Panc1 (cell line): ENCODE results near the gene HLA-E. TPM values are rescaled to one million over a fixed set of nuclear protein-coding genes. Genes with fewer than 3 reads are reported as not detected.
A peak's percentile ranks its signal among the peaks of the same experiment; 100 is the strongest.
"Not testable (repeated sequence)": the region's sequence is repeated elsewhere in the genome, so short reads cannot be mapped to it uniquely, and the experiment has no call there.

ENCODE experiments used
- ATAC-seq: fragments of 200-7000 bp; cut with Tn5 transposase; 2 replicates; pipeline ENCODE4 v1.9.1; 2020; ENCODE audit warnings: mild to moderate bottlenecking, moderate library complexity
- BruUV-seq: library from RNA; stranded (reverse); fragments of 400-500 nt; replicated peaks from 2 replicates; lab custom pipeline; 2021; lab: Mats Ljungman, UMichigan
- CTCF ChIA-PET: fragments of 300-600 bp; sonication (Branson Sonifier 250); formaldehyde crosslinking; loops from one replicate; lab custom pipeline; 2022; ENCODE audit warnings: antibody characterized with exemption; lab: Charles Lee
- POLR2A ChIA-PET: fragments of 300-600 bp; sonication (Branson Sonifier 250); formaldehyde crosslinking; loops from one replicate; lab custom pipeline; 2022; ENCODE audit warnings: antibody characterized with exemption; lab: Charles Lee
- DNase-seq: peaks from one replicate; pipeline ENCODE4 v3.0.0-alpha.2; 2010; ENCODE audit warnings: low read depth, low spot score
- H3K27ac ChIP-seq: 2 replicates; pipeline ENCODE4 v1.5.1; 2011; ENCODE audit warnings: mild to moderate bottlenecking, low read length, inconsistent platforms
- H3K27me3 ChIP-seq: fragments of 200-500 bp; sonication (Bioruptor generic); 2 replicates; pipeline ENCODE4 v1.6.0; 2014; ENCODE audit warnings: low read length, inconsistent platforms; ENCODE audit not compliant: control insufficient read depth, insufficient read depth
- H3K36me3 ChIP-seq: fragments of 200-500 bp; sonication (Bioruptor generic); 2 replicates; pipeline ENCODE4 v1.5.1; 2014; ENCODE audit warnings: inconsistent platforms, mild to moderate bottlenecking, low read length, moderate library complexity; ENCODE audit not compliant: control insufficient read depth, insufficient read depth
- H3K4me1 ChIP-seq: 2 replicates; pipeline ENCODE4 v1.5.1; 2011; ENCODE audit warnings: inconsistent platforms, mild to moderate bottlenecking, low read length, moderate library complexity; ENCODE audit not compliant: control insufficient read depth, insufficient read depth
- H3K4me3 ChIP-seq, 2 experiments: 2 replicates each; pipeline ENCODE4 v1.5.1; 2011 to 2012; ENCODE audit warnings: low read depth in 2 of 2, low read length in 2 of 2, mild to moderate bottlenecking in 2 of 2, inconsistent platforms in 1 of 2, moderate library complexity in 1 of 2
- H3K9me3 ChIP-seq: fragments of 200-500 bp; sonication (Bioruptor generic); 2 replicates; pipeline ENCODE4 v1.5.1; 2014; ENCODE audit warnings: low read depth, mild to moderate bottlenecking, inconsistent platforms, low read length, moderate library complexity; ENCODE audit not compliant: control insufficient read depth, insufficient read depth
- CTCF ChIP-seq: fragments of 450-650 bp; IDR thresholded peaks from 2 replicates; pipeline ENCODE4 v1.5.1; 2017; ENCODE audit warnings: mild to moderate bottlenecking
- POLR2AphosphoS5 ChIP-seq: IDR thresholded peaks from 2 replicates; pipeline ENCODE4 v1.6.1; 2012; ENCODE audit warnings: mild to moderate bottlenecking, low read depth, low read length, moderate library complexity
- REST ChIP-seq, 2 experiments: IDR thresholded peaks; 2 replicates each; pipeline ENCODE4 v1.6.1; 2011 to 2012; ENCODE audit warnings: low read depth in 2 of 2, control low read depth in 1 of 2, low read length in 1 of 2, mild to moderate bottlenecking in 1 of 2, moderate library complexity in 1 of 2; ENCODE audit not compliant: insufficient read depth in 1 of 2
- SIN3A ChIP-seq: IDR thresholded peaks from 2 replicates; pipeline ENCODE4 v1.6.1; 2012; ENCODE audit warnings: low read depth, mild to moderate bottlenecking, low read length, moderate library complexity, borderline replicate concordance; ENCODE audit not compliant: insufficient read depth
- TCF7L2 ChIP-seq: IDR thresholded peaks from 2 replicates; pipeline ENCODE4 v1.6.1; 2011; ENCODE audit warnings: mild to moderate bottlenecking, low read depth, low read length, inconsistent platforms
- in situ Hi-C: cut with HindIII; loops from 2 replicates; pipeline ENCODE4 v1.10.0; 2016; ENCODE audit warnings: low sequenced_read_pairs, low pct_unique_long_range_greater_than_20kb
- intact Hi-C: fragments of 100-400 bp; cut with micrococcal nuclease; formaldehyde crosslinking; loops from one replicate; pipeline ENCODE4 v1.10.0; 2022; ENCODE audit not compliant: unreplicated experiment
- total RNA-seq: library from RNA; stranded (reverse); gene quantifications from one replicate; pipeline ENCODE4 v1.2.1, GENCODE V29; 2021; ENCODE audit not compliant: unreplicated experiment

The HLA-E gene
- total RNA-seq, 1 experiment from 2014 or later, result 132 TPM

GRCh38 chr6:30481211-30481964 lies 7.9 kb upstream of the HLA-E start:
- Histone ChIP-seq H3K36me3 (no peaks in the 10 kb centered on the region), H3K4me3 (peak overlapping the region; percentile 16 to 46), H3K9me3 (no peaks in the 10 kb centered on the region), H3K27me3 (peaks cover 26% of the 10 kb centered on the region), H3K4me1 (peaks cover 9% of the 10 kb centered on the region), H3K27ac (no peak overlapping the region)
- TF ChIP-seq TCF7L2 (no peak), POLR2AphosphoS5 (no peak)
- BruUV-seq, result no TSS peak
- intact Hi-C loops (loop anchor here (5.0 kb wide), 1 partner anchor 116 kb away; no protein-coding TSS in a partner anchor), in situ Hi-C loops (no loop called here)
- ATAC-seq (peak; percentile 57), DNase-seq (no peak)
- POLR2A ChIA-PET, result no interaction called here
- CTCF ChIA-PET, result interaction anchor here (0.6 to 1.9 kb wide), 7 partner anchors 14 to 160 kb away, joined by 4 to 17 read pairs (median 7); no protein-coding TSS in a partner anchor

GRCh38 chr6:30481965-30482644 lies 7.2 kb upstream of the HLA-E start:
- CTCF ChIA-PET, result interaction anchor here (0.6 to 1.9 kb wide), 8 partner anchors 15 to 160 kb away, joined by 3 to 17 read pairs (median 6); no protein-coding TSS in a partner anchor
- POLR2A ChIA-PET, in situ Hi-C loops: not testable (repeated sequence)

GRCh38 chr6:30483677-30484279 lies 5.5 kb upstream of the HLA-E start:
- no peak overlapping the region for H3K27ac ChIP-seq
- no peak for TF ChIP-seq SIN3A
- TF ChIP-seq REST (IDR thresholded peaks at IDR 0.05; ENCODE audit: insufficient read depth in 1 of 2, low read depth in 2 of 2, low read length in 1 of 2), result no peak
- TF ChIP-seq CTCF, result peak; percentile 66
- TF ChIP-seq POLR2AphosphoS5, result no peak
- no peak for TF ChIP-seq TCF7L2
- POLR2A ChIA-PET, result interaction anchor here (0.7 kb wide), 1 partner anchor 75 kb away, joined by 3 read pairs; no protein-coding TSS in a partner anchor
- BruUV-seq, result no TSS peak
- no peaks in the 10 kb centered on the region for H3K36me3 ChIP-seq
- no peak overlapping the region for H3K4me3 ChIP-seq
- intact Hi-C loops (loop anchor here (1.0 to 5.0 kb wide), 3 partner anchors 49 to 114 kb away; no protein-coding TSS in a partner anchor), in situ Hi-C loops (no loop called here)
- ATAC-seq (no peak), DNase-seq (no peak)
- peaks cover 9% of the 10 kb centered on the region for H3K4me1 ChIP-seq
- H3K27me3 ChIP-seq, result peaks cover 26% of the 10 kb centered on the region
- CTCF ChIA-PET, result interaction anchor here (1.0 to 1.1 kb wide), 2 partner anchors 61 to 62 kb away, joined by 4 to 6 read pairs; no protein-coding TSS in a partner anchor
- H3K9me3 ChIP-seq, result no peaks in the 10 kb centered on the region

More at GRCh38 chr6:30481965-30482644, 7.2 kb upstream of the HLA-E start:
- H3K36me3 ChIP-seq, H3K9me3 ChIP-seq, H3K27ac ChIP-seq, H3K4me1 ChIP-seq, BruUV-seq, DNase-seq: not testable (repeated sequence)
- H3K4me3 ChIP-seq, result peak overlapping the region; percentile 16 to 46
- H3K27me3 ChIP-seq, result peaks cover 26% of the 10 kb centered on the region
- TF ChIP-seq CTCF, result peak; percentile 95
- intact Hi-C loops, result loop anchor here (5.0 kb wide), 1 partner anchor 115 kb away; no protein-coding TSS in a partner anchor
- peak; percentile 96 for ATAC-seq
